Pulmonary artery endothelial cell (primary cell): ENCODE results near the gene ADGRB2. TPM values are rescaled to one million over a fixed set of nuclear protein-coding genes. Genes with fewer than 3 reads are reported as not detected.

ENCODE experiments used
- DNase-seq: peaks from one replicate; pipeline ENCODE4 v3.0.0-alpha.2; 2011; ENCODE audit warnings: low read depth, low spot score
- total RNA-seq: library from RNA; depleted of rRNA; stranded (reverse); fragments of >200 nt; gene quantifications from 2 replicates; pipeline ENCODE4 v1.2.3, GENCODE V29; 2014

The ADGRB2 gene
- total RNA-seq, 1 donor from 2014 or later: 0.92 TPM

- DNase-seq: no peak
These were observed 82.7 kb downstream of the ADGRB2 start for GRCh38 chr1:31681415-31681814.

- no peak for DNase-seq
These were observed 84.4 kb downstream of the ADGRB2 start for GRCh38 chr1:31679676-31680230.

GRCh38 chr1:31679091-31679490 is 85.0 kb downstream of the ADGRB2 start:
- DNase-seq: no peak

- no peak for DNase-seq
These were observed 85.5 kb downstream of the ADGRB2 start for GRCh38 chr1:31678681-31679080.

- DNase-seq: no peak
These were observed 86.2 kb downstream of the ADGRB2 start for GRCh38 chr1:31677949-31678348.

GRCh38 chr1:31677401-31677800 is 86.7 kb downstream of the ADGRB2 start:
- DNase-seq: no peak

Other genes starting within 250 kb of the ADGRB2 start
- gene TINAGL1, start 187.8 kb downstream of the ADGRB2 start, total RNA-seq: 373 and 383 TPM in 2 replicates
- gene HCRTR1, start 146.7 kb downstream of the ADGRB2 start, total RNA-seq: 0.53 and 0.92 TPM in 2 replicates
- 99.4 and 133 TPM in 2 replicates for gene PEF1, start 119.5 kb downstream of the ADGRB2 start, total RNA-seq
- 0.33 and 0.53 TPM in 2 replicates for gene COL16A1, start 60.3 kb downstream of the ADGRB2 start, total RNA-seq
- gene SPOCD1, start 51.7 kb upstream of the ADGRB2 start, total RNA-seq: 32.6 and 74.8 TPM in 2 replicates
- gene PTP4A2, start 174.0 kb upstream of the ADGRB2 start, total RNA-seq: 256 and 325 TPM in 2 replicates
- 80.5 and 84.5 TPM in 2 replicates for gene KHDRBS1, start 249.5 kb upstream of the ADGRB2 start, total RNA-seq